RCC 7860 (cell line): ENCODE data around the gene TFAP2C.
"Not testable (repeated sequence)": the region's sequence is repeated elsewhere in the genome, so short reads cannot be mapped to it uniquely, and the experiment has no call there.

Experiments used
- DNase-seq: peaks from one replicate; pipeline ENCODE4 v3.0.0-alpha.2; 2015; ENCODE audit warnings: low spot score
- FAIRE-seq: peaks from 2 replicates; lab custom pipeline; 2012; peaks lifted over from hg19 to GRCh38; lab: Jason Lieb, UNC

The TFAP2C gene

GRCh38 chr20:56614196-56614595 lies 14.9 kb upstream of the TFAP2C start:
- FAIRE-seq = no peak
- DNase-seq = no peak

- DNase-seq (no peak), FAIRE-seq (no peak)
These were observed 12.4 kb upstream of the TFAP2C start for GRCh38 chr20:56616716-56617115.

- FAIRE-seq = no peak
- DNase-seq = no peak
These were observed 11.6 kb upstream of the TFAP2C start for GRCh38 chr20:56617489-56617888.

- FAIRE-seq = no peak
- no peak for DNase-seq
These were observed 7.4 kb upstream of the TFAP2C start for GRCh38 chr20:56621730-56622129.

GRCh38 chr20:56623930-56624329 lies 5.2 kb upstream of the TFAP2C start:
- FAIRE-seq, DNase-seq: not testable (repeated sequence)

GRCh38 chr20:56624786-56625681 lies 4.1 kb upstream of the TFAP2C start:
- DNase-seq (no peak), FAIRE-seq (no peak)

- DNase-seq = no peak
These were observed 3.3 kb upstream of the TFAP2C start for GRCh38 chr20:56625837-56626236.

GRCh38 chr20:56626367-56627121 lies 2.6 kb upstream of the TFAP2C start:
- DNase-seq (no peak), FAIRE-seq (no peak)

More at GRCh38 chr20:56625837-56626236, 3.3 kb upstream of the TFAP2C start:
- FAIRE-seq = no peak

- FAIRE-seq (no peak), DNase-seq (no peak)
These were observed 1.7 kb upstream of the TFAP2C start for GRCh38 chr20:56627122-56628014.

- DNase-seq (no peak), FAIRE-seq (no peak)
These were observed 862 bp upstream of the TFAP2C start for GRCh38 chr20:56628015-56628872.

- DNase-seq (no peak), FAIRE-seq (no peak)
These were observed 469 bp downstream of the TFAP2C start for GRCh38 chr20:56629464-56630085.

- FAIRE-seq (no peak), DNase-seq (no peak)
These were observed 984 bp downstream of the TFAP2C start for GRCh38 chr20:56630086-56630493.

- FAIRE-seq (no peak), DNase-seq (no peak)
These were observed 1.6 kb downstream of the TFAP2C start for GRCh38 chr20:56630506-56631317.

- FAIRE-seq (no peak), DNase-seq (no peak)
These were observed 2.3 kb downstream of the TFAP2C start for GRCh38 chr20:56631318-56631989.

GRCh38 chr20:56631990-56632327 lies 2.9 kb downstream of the TFAP2C start:
- DNase-seq = no peak
- FAIRE-seq = no peak

GRCh38 chr20:56634307-56634706 lies 5.2 kb downstream of the TFAP2C start:
- no peak for DNase-seq
- FAIRE-seq = no peak

GRCh38 chr20:56634735-56635385 lies 5.8 kb downstream of the TFAP2C start:
- FAIRE-seq = no peak
- no peak for DNase-seq

- peak; percentile 94 for DNase-seq
These were observed 7.6 kb downstream of the TFAP2C start for GRCh38 chr20:56636716-56637115.

More at GRCh38 chr20:56636716-56637115, 7.6 kb downstream of the TFAP2C start:
- peak; percentile 95 for FAIRE-seq
